GM12891 (cell line): ENCODE data around the gene GRM1.

Experiments used
- DNase-seq: peaks from one replicate; pipeline ENCODE4 v3.0.0; 2011; ENCODE audit warnings: low spot score; ENCODE audit not compliant: insufficient read length
- FAIRE-seq: peaks from 2 replicates; lab custom pipeline; 2011; peaks lifted over from hg19 to GRCh38; lab: Jason Lieb, UNC
- PAX5 ChIP-seq: IDR thresholded peaks from 2 replicates; pipeline ENCODE4 v1.6.1; 2011; ENCODE audit warnings: low read length, moderate library complexity, mild to moderate bottlenecking; ENCODE audit not compliant: insufficient read depth, severe bottlenecking
- POLR2A ChIP-seq: IDR thresholded peaks from 2 replicates; pipeline ENCODE4 v1.6.1; 2011; ENCODE audit warnings: low read depth, low read length, control low read depth
- POLR2AphosphoS5 ChIP-seq: IDR thresholded peaks from 2 replicates; pipeline ENCODE4 v1.6.1; 2011; ENCODE audit warnings: low read depth, low read length, control low read depth
- POU2F2 ChIP-seq: IDR thresholded peaks from 2 replicates; pipeline ENCODE4 v1.6.1; 2011; ENCODE audit warnings: low read depth, mild to moderate bottlenecking, control low read depth, low read length, moderate library complexity
- SPI1 ChIP-seq: IDR thresholded peaks from 2 replicates; pipeline ENCODE4 v1.6.1; 2011; ENCODE audit warnings: low read depth, low read length, control low read depth
- TAF1 ChIP-seq: IDR thresholded peaks from 2 replicates; pipeline ENCODE4 v1.6.1; 2011; ENCODE audit warnings: low read depth, low read length, control low read depth

The GRM1 gene

GRCh38 chr6:146381486-146381885 lies 352.6 kb downstream of the GRM1 start:
- FAIRE-seq (no peak), DNase-seq (no peak)
- no peak for TF ChIP-seq POU2F2
- TF ChIP-seq POLR2A = no peak
- no peak for TF ChIP-seq POLR2AphosphoS5
- no peak for TF ChIP-seq PAX5
- TF ChIP-seq SPI1 = no peak
- no peak for TF ChIP-seq TAF1

GRCh38 chr6:146388736-146389364 lies 360.0 kb downstream of the GRM1 start:
- no peak for FAIRE-seq
- DNase-seq = no peak
- TF ChIP-seq PAX5 = no peak
- no peak for TF ChIP-seq POU2F2
- TF ChIP-seq SPI1 = no peak
- TF ChIP-seq POLR2A = no peak
- TF ChIP-seq POLR2AphosphoS5 = no peak
- TF ChIP-seq TAF1 = no peak

GRCh38 chr6:146389740-146390139 lies 360.9 kb downstream of the GRM1 start:
- DNase-seq = no peak
- no peak for TF ChIP-seq TAF1
- FAIRE-seq = no peak

- DNase-seq (no peak), FAIRE-seq (no peak)
- TF ChIP-seq TAF1 (no peak), POU2F2 (no peak), POLR2A (no peak), PAX5 (no peak), POLR2AphosphoS5 (no peak), SPI1 (no peak)
Measured at GRCh38 chr6:146397638-146398037, 368.8 kb downstream of the GRM1 start.

GRCh38 chr6:146402476-146402875 lies 373.6 kb downstream of the GRM1 start:
- TF ChIP-seq SPI1 (no peak), POLR2AphosphoS5 (no peak), POU2F2 (no peak), TAF1 (no peak), POLR2A (no peak), PAX5 (no peak)
- FAIRE-seq = no peak
- no peak for DNase-seq

GRCh38 chr6:146408583-146408982 lies 379.7 kb downstream of the GRM1 start:
- FAIRE-seq = no peak
- DNase-seq = no peak
- TF ChIP-seq POLR2AphosphoS5 (no peak), PAX5 (no peak), POU2F2 (no peak), TAF1 (no peak), POLR2A (no peak), SPI1 (no peak)

- DNase-seq (no peak), FAIRE-seq (no peak)
- TF ChIP-seq POLR2A = no peak
- no peak for TF ChIP-seq POLR2AphosphoS5
- no peak for TF ChIP-seq TAF1
- no peak for TF ChIP-seq SPI1
- no peak for TF ChIP-seq POU2F2
- no peak for TF ChIP-seq PAX5
Measured at GRCh38 chr6:146410851-146411595, 382.2 kb downstream of the GRM1 start.

- FAIRE-seq (no peak), DNase-seq (no peak)
- TF ChIP-seq PAX5 (no peak), SPI1 (no peak), TAF1 (no peak), POLR2AphosphoS5 (no peak), POLR2A (no peak), POU2F2 (no peak)
Measured at GRCh38 chr6:146419576-146419975, 390.7 kb downstream of the GRM1 start.

GRCh38 chr6:146420255-146420654 lies 391.4 kb downstream of the GRM1 start:
- DNase-seq = no peak
- FAIRE-seq = no peak
- no peak for TF ChIP-seq POLR2A
- no peak for TF ChIP-seq TAF1
- no peak for TF ChIP-seq POU2F2
- no peak for TF ChIP-seq PAX5
- no peak for TF ChIP-seq POLR2AphosphoS5
- no peak for TF ChIP-seq SPI1

GRCh38 chr6:146422789-146423375 lies 394.0 kb downstream of the GRM1 start:
- no peak for DNase-seq
- TF ChIP-seq PAX5 = no peak
- no peak for TF ChIP-seq POU2F2
- TF ChIP-seq POLR2A = no peak
- TF ChIP-seq TAF1 = no peak
- no peak for TF ChIP-seq SPI1
- no peak for TF ChIP-seq POLR2AphosphoS5
- no peak for FAIRE-seq
